HUDEP-2 (cell line): ENCODE results near the gene RERE.
"Not testable (repeated sequence)": the region's sequence is repeated elsewhere in the genome, so short reads cannot be mapped to it uniquely, and the experiment has no call there.

ENCODE experiments used
- DNase-seq, 76 experiments: peaks; one replicate each; lab custom pipeline; 2025; ENCODE audit not compliant: unreplicated experiment in 76 of 76; lab: John Stamatoyannopoulos, UW

Gene RERE

DNA sequence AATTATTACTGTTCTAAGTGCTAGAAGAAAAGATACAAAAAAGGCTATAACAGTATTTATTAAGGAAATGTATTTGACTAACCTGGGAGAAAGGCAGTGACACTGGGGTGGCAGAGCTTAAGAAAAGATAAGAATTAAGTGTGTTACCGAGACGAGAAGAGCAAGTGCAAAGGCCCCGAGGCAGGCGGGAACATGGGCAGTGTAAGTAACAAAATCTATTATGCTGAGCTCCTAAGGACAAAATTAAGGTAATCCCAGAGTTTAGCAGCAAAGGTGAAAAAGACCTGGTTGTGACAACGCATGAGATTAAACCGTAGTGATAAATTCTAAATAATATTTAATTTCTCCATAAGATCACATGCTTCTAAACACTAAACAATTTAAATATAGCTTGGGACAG lies 167.6 kb downstream of the RERE start:
- DNase-seq = no peak

DNA sequence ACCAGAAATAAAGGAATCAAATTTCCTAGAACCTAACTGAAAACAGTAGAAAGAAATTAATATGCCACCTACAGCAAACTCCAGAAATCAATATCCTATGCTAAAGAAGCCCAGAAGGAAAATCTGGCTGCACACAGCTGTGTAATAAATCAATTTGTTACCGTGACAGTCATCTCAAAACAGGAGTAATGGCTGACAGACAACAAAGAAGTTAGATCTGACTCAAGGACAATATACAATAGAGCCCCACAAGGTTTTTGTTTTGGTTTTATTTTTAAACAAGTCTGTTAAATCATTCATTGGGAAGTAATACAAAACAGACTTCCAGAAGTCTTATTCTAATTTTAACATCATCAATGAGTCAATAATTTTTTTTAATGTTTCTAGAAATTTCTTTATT lies 168.4 kb downstream of the RERE start:
- DNase-seq = no peak

- DNase-seq = no peak
These were observed 170.4 kb downstream of the RERE start for GRCh38 chr1:8646996-8647395.

- DNase-seq = no peak
These were observed 171.3 kb downstream of the RERE start for GRCh38 chr1:8646189-8646588.

- DNase-seq = no peak
These were observed 173.6 kb downstream of the RERE start for GRCh38 chr1:8643542-8644536.

- DNase-seq = no peak
These were observed 175.3 kb downstream of the RERE start for GRCh38 chr1:8642114-8642513.

DNA sequence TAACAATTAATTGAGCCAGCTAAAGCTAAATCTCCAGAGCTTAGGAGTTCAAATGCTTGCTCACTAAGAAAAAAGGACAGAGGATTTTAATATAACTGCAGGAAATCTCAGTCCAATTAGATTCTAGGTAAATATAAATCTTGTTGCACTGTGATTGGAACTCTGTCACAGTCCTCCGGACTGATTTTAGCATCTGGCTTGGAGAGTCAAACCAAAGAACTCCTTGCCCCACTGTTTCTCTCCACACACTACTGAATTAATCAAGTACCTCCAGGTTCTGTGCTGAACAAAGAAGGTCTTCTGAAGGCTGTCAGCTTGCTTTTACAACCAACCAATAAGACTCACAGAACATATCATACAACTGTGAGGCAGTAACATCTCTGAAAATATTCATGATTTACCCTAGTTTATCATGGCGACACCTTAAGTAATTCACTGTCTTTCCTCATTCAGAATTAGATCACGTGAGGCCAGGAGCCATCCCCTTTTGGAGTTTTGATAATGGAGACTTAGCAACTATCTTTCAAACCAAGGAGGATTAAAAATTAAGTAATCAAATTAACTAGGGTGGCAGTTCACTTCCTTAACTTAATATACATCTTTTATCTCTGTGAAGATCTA lies 176.0 kb downstream of the RERE start:
- no peak for DNase-seq

GRCh38 chr1:8640950-8641349 lies 176.5 kb downstream of the RERE start:
- no peak for DNase-seq

DNA sequence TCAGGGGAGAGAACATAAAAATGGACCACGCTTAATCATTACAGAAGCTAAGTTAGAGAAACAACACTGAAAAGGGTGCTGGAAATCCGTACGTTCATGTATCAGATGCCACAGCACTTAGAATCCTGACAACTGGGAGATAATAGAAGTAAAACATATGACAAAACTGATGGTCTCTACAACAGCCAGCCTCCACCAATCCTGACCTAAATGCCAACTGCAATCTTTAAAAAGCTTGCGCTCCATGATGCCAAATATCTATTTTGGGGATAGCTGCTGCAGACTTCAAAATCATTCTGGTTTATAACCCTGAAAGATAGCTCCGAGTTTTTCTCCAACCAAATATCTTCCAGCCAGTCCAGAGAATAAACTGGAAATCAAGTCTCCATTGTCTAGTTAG lies 178.3 kb downstream of the RERE start:
- DNase-seq = no peak

DNA sequence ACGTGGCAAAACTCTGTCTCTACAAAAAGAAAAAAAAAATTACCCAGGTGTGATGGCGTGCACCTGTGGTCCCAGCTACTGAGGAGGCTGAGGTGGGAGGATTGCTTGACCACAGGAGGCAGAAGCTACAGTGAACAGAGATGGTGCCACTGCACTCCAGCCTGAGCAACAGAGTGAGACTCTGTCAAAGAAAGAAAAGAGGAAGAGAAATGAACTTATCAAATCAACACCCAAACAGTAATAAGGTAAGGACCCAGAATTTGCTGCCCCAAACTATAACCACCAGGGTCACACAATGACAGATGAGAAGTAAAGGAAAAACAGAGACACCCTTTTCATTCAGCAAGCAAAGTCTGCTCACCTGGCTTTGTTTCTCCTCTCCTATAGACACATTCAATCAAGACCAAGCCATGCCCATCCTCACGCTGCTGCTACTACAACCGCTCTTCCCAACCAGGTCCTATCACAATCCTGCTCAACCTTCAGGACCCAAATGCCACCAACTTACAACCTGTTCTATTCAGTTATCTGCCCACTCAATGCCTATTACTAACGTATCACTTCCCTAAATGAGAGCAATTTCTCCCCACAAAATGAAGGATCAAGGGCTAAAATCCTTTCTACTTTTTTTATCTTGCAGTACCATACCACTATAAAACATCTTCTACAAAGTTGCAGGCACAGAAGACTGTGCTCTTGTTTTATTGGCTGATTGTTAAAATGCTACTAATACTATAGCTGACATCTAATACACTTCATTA lies 183.5 kb downstream of the RERE start:
- no peak for DNase-seq

DNA sequence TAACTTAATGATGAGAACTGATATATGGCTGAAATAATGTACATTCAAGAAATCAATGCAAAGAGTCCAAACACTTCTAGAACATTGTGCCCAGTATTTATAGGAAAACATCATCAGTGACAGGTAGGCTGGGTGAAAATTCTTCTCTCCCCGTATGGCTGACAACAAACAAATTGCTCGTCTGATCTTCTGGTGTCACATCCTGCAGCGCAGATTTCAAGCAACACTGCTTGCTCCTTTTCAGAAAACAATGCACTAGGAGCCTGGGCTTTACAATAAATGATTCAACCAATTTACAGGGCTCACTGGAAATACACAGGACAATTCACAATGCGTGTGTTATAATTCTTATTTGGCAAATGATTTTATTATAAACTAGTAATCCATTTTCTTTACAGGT lies 185.3 kb downstream of the RERE start:
- DNase-seq = no peak

GRCh38 chr1:8631163-8631562 lies 186.3 kb downstream of the RERE start:
- DNase-seq = no peak

DNA sequence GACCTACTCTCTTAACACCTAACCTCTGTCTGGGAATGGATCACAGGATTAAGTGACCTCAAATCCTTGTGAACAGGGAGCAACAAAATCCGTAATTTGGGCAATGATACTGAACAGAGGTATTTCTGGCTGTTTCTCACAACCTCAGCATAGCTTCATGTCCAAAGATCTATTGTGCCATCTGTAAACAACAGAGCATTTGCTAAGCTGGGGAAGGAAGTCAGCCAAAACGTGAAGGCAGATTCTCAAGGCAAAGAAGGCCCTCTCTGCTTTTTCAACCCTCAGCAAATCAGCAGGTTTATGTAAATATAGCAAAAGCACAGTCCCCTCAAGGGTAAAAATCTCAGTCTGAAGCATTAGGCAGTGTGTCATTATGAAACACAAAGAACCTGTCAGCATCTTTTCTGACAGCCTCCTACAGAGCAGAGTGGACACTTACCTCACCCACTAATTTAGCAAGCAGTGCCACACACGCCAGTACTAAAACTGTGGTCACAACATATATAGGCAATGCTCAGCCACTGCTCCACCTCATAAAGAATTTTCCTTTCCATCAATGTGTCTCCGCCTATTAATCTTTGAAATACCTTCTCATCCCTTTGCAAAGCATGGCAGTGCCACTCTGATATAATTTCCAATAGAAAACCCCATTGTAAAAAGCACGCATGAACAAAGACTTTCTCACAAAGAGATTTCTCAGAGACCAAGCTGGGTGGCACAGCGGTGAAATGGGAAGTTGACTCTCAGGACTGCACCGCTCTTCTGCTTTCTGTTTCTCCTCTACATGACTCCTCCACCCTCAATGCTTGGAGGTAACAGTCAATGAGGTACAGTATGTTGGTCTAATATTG lies 188.0 kb downstream of the RERE start:
- no peak for DNase-seq

GRCh38 chr1:8628606-8629005 lies 188.8 kb downstream of the RERE start:
- no peak for DNase-seq

GRCh38 chr1:8627728-8628127 lies 189.7 kb downstream of the RERE start:
- no peak for DNase-seq

DNA sequence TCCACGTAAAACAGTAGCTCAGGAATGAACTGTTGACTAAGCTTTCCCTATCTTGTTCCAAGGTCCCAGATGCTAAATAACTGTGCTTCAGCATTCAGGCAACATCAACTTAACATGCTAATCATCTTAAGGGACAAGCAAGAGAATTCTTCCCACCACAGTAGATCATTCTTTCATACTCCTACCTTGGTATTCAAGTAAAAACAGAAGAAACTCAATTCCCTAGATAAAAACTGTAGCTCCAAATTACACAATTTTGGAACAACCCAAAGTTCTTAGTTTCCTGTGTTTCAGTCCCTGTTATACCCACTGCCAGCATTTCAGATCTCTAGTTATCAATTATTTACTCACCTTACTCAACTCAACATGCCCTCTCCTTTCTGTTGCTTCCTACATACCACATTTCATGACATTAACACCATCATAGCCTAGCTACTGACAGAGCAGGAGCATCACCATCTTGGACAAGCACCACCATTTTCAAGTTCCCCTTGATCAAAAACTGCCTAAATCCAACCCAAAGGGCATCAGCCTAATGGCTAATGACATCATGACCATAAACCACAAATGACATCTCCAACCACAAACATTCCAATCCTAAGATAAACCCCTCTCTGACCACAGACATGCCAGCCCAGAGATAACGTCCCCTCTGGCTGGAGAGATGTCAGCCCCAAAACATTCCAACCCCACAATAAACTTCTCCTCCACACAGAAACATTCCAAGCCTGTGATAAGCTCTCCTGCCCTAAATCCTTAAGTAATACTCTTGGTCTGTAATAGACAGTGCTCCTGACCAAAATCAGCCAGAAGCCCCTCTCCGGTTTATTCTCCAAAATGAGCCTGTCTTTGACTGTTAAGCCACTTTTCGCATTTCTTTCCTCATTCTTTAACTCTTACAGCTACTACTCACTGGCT lies 191.2 kb downstream of the RERE start:
- DNase-seq = peak in 32 of 76 experiments; percentile 2 to 60 (median 22)

DNA sequence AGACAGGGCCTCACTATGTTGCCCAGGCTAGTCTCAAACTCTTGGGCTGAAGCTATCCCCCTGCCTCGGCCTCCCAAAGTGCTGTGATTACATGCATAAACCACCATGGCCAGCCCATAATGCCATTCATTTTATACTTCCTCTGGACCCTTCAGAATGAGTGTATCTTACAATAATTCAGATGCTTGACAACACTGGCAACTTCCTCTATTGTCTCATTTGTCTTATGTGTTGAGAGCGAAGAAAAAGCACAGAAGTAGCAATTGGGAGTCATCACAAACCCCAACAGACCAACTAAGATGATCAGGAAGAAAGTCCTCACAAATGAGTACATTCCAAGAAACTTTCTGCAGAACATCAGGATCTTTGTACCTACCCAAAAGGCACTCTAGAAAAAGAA lies 191.9 kb downstream of the RERE start:
- DNase-seq = no peak

DNA sequence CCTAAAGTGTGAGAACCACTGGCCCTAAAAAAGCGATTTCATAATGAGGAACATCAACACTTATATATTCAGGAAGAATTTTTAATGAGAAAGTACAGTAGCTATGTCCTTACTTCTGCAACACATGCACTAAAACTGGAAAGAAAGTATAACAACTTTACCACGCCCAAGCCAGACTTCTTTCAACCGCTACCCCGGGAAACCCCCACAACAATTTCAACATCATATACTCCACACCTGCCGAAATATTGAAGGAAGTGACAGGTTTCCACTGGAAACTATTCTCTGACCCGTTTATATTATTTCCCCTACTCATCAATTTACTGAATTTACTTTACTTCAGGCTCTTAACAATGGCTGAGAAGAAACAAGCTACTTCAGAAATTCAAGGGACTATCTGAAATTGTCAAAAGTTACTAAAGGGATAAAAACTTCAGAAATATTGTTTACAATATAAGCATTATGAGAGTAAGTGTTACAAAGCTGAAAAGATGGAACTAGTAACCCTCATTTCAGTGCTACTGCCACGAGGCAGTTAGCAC lies 193.7 kb downstream of the RERE start:
- DNase-seq = not testable (repeated sequence)

- DNase-seq = not testable (repeated sequence)
These were observed 195.6 kb downstream of the RERE start for GRCh38 chr1:8621785-8622348.
